Activated gamma-delta T cell treated with anti-CD3 and anti-CD28 coated beads, Interleukin-2, amount 50 U/mL, for 16 hours (primary cell): ENCODE measurements around the gene SLC25A22.

Experiments
- DNase-seq: peaks from one replicate; pipeline ENCODE4 v3.0.0-alpha.2; 2020; ENCODE audit warnings: low read depth

The SLC25A22 gene

GRCh38 chr11:798093-798713 is at the start of gene SLC25A22:
Gene SLC25A22, minus strand, starts transcription at chr11:798281. Its CDS starts 3,275 bp downstream, at chr11:795006.
- DNase-seq, result peak; percentile 76

GRCh38 chr11:847876-848275 is 49.8 kb upstream of the SLC25A22 start:
- no peak for DNase-seq

GRCh38 chr11:846496-847098 is 48.5 kb upstream of the SLC25A22 start:
- no peak for DNase-seq

- no peak for DNase-seq
These were observed 47.9 kb upstream of the SLC25A22 start for GRCh38 chr11:845872-846495.

GRCh38 chr11:844693-845644 is 46.9 kb upstream of the SLC25A22 start:
- no peak for DNase-seq

GRCh38 chr11:843818-844692 is 46.0 kb upstream of the SLC25A22 start:
- DNase-seq, result no peak

GRCh38 chr11:843086-843734 is 45.1 kb upstream of the SLC25A22 start:
- no peak for DNase-seq

- DNase-seq, result peak; percentile 85
These were observed 44.4 kb upstream of the SLC25A22 start, which contains the start of the genes POLR2L and TSPAN4 for GRCh38 chr11:842370-843002. Gene POLR2L, minus strand, starts transcription at chr11:842529. Its CDS starts 21 bp downstream, at chr11:842508. Gene TSPAN4, plus strand, starts transcription at chr11:842852. Its CDS starts 7,453 bp downstream, at chr11:850305.

GRCh38 chr11:841981-842369 is 43.9 kb upstream of the SLC25A22 start:
- no peak for DNase-seq

- DNase-seq, result no peak
These were observed 42.0 kb upstream of the SLC25A22 start for GRCh38 chr11:839875-840617.

GRCh38 chr11:839280-839623 is 41.2 kb upstream of the SLC25A22 start:
- no peak for DNase-seq

- no peak for DNase-seq
These were observed 40.6 kb upstream of the SLC25A22 start for GRCh38 chr11:838441-839279.

- DNase-seq, result no peak
These were observed 39.9 kb upstream of the SLC25A22 start for GRCh38 chr11:837990-838307.

- DNase-seq, result no peak
These were observed 39.3 kb upstream of the SLC25A22 start for GRCh38 chr11:837189-837989.

GRCh38 chr11:836700-837099 is 38.6 kb upstream of the SLC25A22 start:
- no peak for DNase-seq

GRCh38 chr11:836274-836673 is 38.2 kb upstream of the SLC25A22 start:
- DNase-seq, result no peak

- no peak for DNase-seq
These were observed 36.6 kb upstream of the SLC25A22 start for GRCh38 chr11:834371-835316.
